Fibroblast of mammary gland (primary cell): Measurements from ENCODE around the gene GPR83.
A peak's percentile ranks its signal among the peaks of the same experiment; 100 is the strongest.

Experiments used
- DNase-seq: peaks from one replicate; pipeline ENCODE4 v3.0.0-alpha.2; 2010; ENCODE audit warnings: low read depth
- H3K4me3 ChIP-seq: 2 replicates; pipeline ENCODE4 v1.5.1; 2011; ENCODE audit warnings: low read depth, mild to moderate bottlenecking, low read length, moderate library complexity; ENCODE audit not compliant: control insufficient read depth
- CTCF ChIP-seq: conservative IDR thresholded peaks from 2 replicates; pipeline ENCODE4 v1.5.1; 2011; ENCODE audit warnings: low read depth, low read length, inconsistent platforms; ENCODE audit not compliant: control insufficient read depth, insufficient read depth

The GPR83 gene

DNA sequence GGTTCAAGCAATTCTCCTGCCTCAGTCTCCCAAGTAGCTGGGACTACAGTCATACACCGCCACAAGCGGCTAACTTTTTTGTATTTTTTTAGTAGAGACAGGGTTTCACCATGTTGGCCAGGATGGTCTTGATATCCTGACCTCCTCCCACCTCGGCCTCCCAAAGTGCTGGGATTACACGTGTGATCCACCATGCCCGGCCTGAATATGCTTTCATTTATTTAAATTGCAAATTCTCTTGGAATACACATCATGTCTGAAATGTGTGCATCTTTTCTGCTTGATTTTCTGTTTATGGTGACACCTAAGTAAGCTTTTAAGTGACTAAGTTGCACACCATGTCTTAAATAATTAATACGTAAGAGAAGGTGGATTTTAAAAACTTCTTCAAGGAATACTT, 65.2 kb downstream of the GPR83 start:
- no peak for TF ChIP-seq CTCF
- no peak overlapping the region for H3K4me3 ChIP-seq
- DNase-seq = no peak

DNA sequence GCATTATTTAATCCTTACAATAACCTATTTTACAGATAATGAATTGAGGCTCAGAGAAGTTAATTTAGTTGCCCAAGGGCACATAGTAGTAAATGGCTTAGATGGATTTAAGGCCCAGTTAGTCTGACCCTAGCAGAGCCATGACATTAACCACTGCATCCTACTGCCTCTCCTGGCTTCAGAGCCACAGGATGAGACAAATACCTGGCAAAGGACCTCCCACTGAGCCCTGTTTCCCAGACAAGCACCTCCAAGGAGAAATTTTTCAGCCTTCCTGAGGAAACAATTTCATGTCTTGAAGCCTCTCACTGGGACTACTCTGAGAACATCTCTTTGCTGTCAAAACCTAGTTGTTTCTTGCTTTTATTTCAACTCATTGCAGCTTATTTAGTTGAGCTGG, 68.4 kb downstream of the GPR83 start:
- H3K4me3 ChIP-seq = no peak overlapping the region
- TF ChIP-seq CTCF = no peak
- DNase-seq = no peak

GRCh38 chr11:94330789-94331188, 70.4 kb downstream of the GPR83 start:
- peak; percentile 11 for DNase-seq
- no peak overlapping the region for H3K4me3 ChIP-seq
- no peak for TF ChIP-seq CTCF

DNA sequence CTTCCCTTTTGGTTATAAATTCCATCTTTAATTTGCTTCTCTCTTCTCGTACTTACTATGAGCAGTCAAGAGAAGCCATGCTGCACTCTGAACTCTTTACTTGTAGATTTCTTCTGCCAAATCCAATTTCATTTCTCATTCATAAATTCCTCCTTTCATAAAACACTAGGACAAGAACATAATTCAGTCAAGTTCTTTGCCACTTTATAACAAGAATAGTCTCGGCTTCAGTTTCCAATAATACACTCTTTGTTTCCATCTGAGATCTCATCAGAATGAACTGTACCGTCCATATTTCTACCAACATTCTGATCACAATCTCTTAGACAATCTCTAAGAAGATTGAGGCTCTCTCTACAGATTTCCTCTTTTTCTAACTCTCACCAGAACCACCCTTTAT, 71.7 kb downstream of the GPR83 start:
- H3K4me3 ChIP-seq = no peak overlapping the region
- TF ChIP-seq CTCF = no peak
- DNase-seq = no peak

DNA sequence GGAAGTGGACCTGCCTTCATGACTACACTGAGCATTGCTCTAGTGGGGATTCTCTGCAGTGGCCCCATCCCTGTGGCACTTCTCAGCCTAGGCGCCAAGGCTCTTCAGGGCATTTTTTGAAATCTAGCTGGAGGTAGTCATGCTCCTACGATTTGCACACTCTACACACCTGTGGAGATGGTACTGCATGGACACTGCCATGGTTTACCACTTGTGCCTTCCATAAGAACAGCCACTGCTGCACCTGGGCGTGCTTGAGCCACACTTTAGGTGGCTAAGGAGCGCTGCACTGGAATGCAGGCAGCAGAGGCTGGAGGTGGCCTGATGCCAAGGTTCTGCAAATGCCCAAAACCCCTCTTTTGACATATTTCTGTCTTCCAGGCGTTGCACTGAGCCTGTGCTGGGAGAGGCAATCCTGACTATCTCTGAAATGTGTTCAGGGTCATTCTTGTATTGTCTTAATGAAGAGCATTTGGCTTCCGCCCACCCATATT, 72.6 kb downstream of the GPR83 start:
- no peak for TF ChIP-seq CTCF
- DNase-seq = no peak
- no peak overlapping the region for H3K4me3 ChIP-seq
